GM12878 (cell line): ENCODE measurements around the gene STARD13. TPM values are rescaled to one million over a fixed set of nuclear protein-coding genes. Genes with fewer than 3 reads are reported as not detected.

Experiments
- ATAC-seq: fragments of 200-7000 bp; cut with Tn5 transposase; 3 replicates; pipeline ENCODE4 v1.9.1; 2020; ENCODE audit warnings: mild to moderate bottlenecking, moderate library complexity
- BruUV-seq: library from RNA; stranded (reverse); fragments of 400-500 nt; replicated peaks from 2 replicates; lab custom pipeline; 2021; lab: Mats Ljungman, UMichigan
- CTCF ChIA-PET: fragments of 300-600 bp; sonication (Branson Sonifier 250); formaldehyde crosslinking; extraction: SDS; loops from one replicate; lab custom pipeline; 2021; ENCODE audit warnings: inconsistent platforms; lab: Yijun Ruan, JAX
- POLR2A ChIA-PET: fragments of 350-600 bp; formaldehyde crosslinking; extraction: SDS; loops from one replicate; lab custom pipeline; 2021; ENCODE audit warnings: inconsistent platforms; lab: Charles Lee
- RAD21 ChIA-PET: fragments of 300-600 bp; sonication (Branson Sonifier 250); formaldehyde crosslinking; loops from one replicate; lab custom pipeline; 2023; ENCODE audit warnings: antibody characterized with exemption; ENCODE audit not compliant: unreplicated experiment; lab: Charles Lee
- SMC1A ChIA-PET: fragments of 300-600 bp; sonication (Branson Sonifier 250); formaldehyde crosslinking; loops from one replicate; lab custom pipeline; 2023; ENCODE audit not compliant: unreplicated experiment, uncharacterized antibody; lab: Charles Lee
- DNase-seq: peaks from one replicate; pipeline ENCODE4 v3.0.0-alpha.2; 2011; ENCODE audit warnings: low read depth, low spot score
- FAIRE-seq: peaks from 3 replicates; lab custom pipeline; 2011; peaks lifted over from hg19 to GRCh38; lab: Jason Lieb, UNC
- H2AFZ ChIP-seq: 2 replicates; pipeline ENCODE4 v1.6.0; 2011; ENCODE audit warnings: low read depth, low read length, control low read depth; ENCODE audit not compliant: control insufficient read depth
- H3K27ac ChIP-seq: 2 replicates; pipeline ENCODE4 v1.5.1; 2011; ENCODE audit warnings: control low read depth; ENCODE audit not compliant: control insufficient read depth, insufficient read depth
- H3K27me3 ChIP-seq, 2 experiments: replicated peaks in 1 of 2; 2 replicates each; pipeline versions ENCODE4 v1.6.0 to v1.6.1; 2011; ENCODE audit warnings: low read length in 1 of 2; ENCODE audit not compliant: control insufficient read depth in 2 of 2, insufficient read depth in 2 of 2
- H3K36me3 ChIP-seq, 2 experiments: 2 replicates each; pipeline ENCODE4 v1.5.1; 2011; ENCODE audit warnings: low read length in 1 of 2; ENCODE audit not compliant: control insufficient read depth in 2 of 2, insufficient read depth in 2 of 2
- H3K4me1 ChIP-seq: 2 replicates; pipeline ENCODE4 v1.6.1; 2011; ENCODE audit warnings: mild to moderate bottlenecking, low read length, moderate library complexity, mixed read lengths; ENCODE audit not compliant: control insufficient read depth, insufficient read depth
- H3K4me2 ChIP-seq: 2 replicates; pipeline ENCODE4 v1.6.0; 2011; ENCODE audit warnings: control low read depth; ENCODE audit not compliant: control insufficient read depth, insufficient read depth
- H3K4me3 ChIP-seq: fragments of 200-600 bp; sonication (generic); 2 replicates; pipeline ENCODE4 v1.5.1; 2016
- H3K79me2 ChIP-seq: 2 replicates; pipeline ENCODE4 v1.6.0; 2011; ENCODE audit warnings: low read length; ENCODE audit not compliant: control insufficient read depth, insufficient read depth
- H3K9ac ChIP-seq: 2 replicates; pipeline ENCODE4 v1.8.0; 2011; ENCODE audit warnings: low read length, control low read depth, mixed read lengths; ENCODE audit not compliant: control insufficient read depth, insufficient read depth
- H3K9me3 ChIP-seq: replicated peaks from 3 replicates; pipeline ENCODE4 v1.5.1; 2011; ENCODE audit warnings: mild to moderate bottlenecking, low read length; ENCODE audit not compliant: control insufficient read depth, insufficient read depth
- H4K20me1 ChIP-seq: 2 replicates; pipeline ENCODE4 v1.6.0; 2011; ENCODE audit not compliant: control insufficient read depth, insufficient read depth
- EP300 ChIP-seq, 2 experiments: fragments of 150-350 bp in 1 of 2; IDR thresholded peaks; 2 replicates each; pipeline ENCODE4 v1.6.1; 2011 to 2012; ENCODE audit warnings: low read depth in 2 of 2, low read length in 2 of 2, borderline replicate concordance in 1 of 2, improper control_type of control experiment in 1 of 2, inconsistent platforms in 1 of 2; ENCODE audit not compliant: control insufficient read depth in 1 of 2
- ESRRA ChIP-seq: IDR thresholded peaks from 2 replicates; pipeline ENCODE4 v1.6.1; 2012; ENCODE audit warnings: mild to moderate bottlenecking, low read length, improper control_type of control experiment
- FOXK2 ChIP-seq: fragments of 450-650 bp; IDR thresholded peaks from 2 replicates; pipeline ENCODE4 v1.6.1; 2017; ENCODE audit warnings: mild to moderate bottlenecking, moderate library complexity
- GABPA ChIP-seq: IDR thresholded peaks from 2 replicates; pipeline ENCODE4 v1.6.1; 2014; ENCODE audit warnings: antibody characterized with exemption, low read depth, mild to moderate bottlenecking, inconsistent platforms
- LARP7 ChIP-seq: fragments of 450-650 bp; IDR thresholded peaks from 2 replicates; pipeline ENCODE4 v1.6.1; 2017; ENCODE audit warnings: mild to moderate bottlenecking
- NR2C2 ChIP-seq: IDR thresholded peaks from 2 replicates; pipeline ENCODE4 v1.6.1; 2011; ENCODE audit warnings: borderline replicate concordance, low read depth; ENCODE audit not compliant: control insufficient read depth, insufficient read length
- RB1 ChIP-seq: fragments of 450-650 bp; formaldehyde crosslinking; IDR thresholded peaks from 2 replicates; pipeline ENCODE4 v1.6.1; 2017; ENCODE audit warnings: mild to moderate bottlenecking, borderline replicate concordance
- REST ChIP-seq: IDR thresholded peaks from 2 replicates; pipeline ENCODE4 v1.6.1; 2012; ENCODE audit warnings: mild to moderate bottlenecking, low read depth, low read length
- SMARCA5 ChIP-seq: fragments of 450-650 bp; IDR thresholded peaks from 2 replicates; pipeline ENCODE4 v1.6.1; 2017; ENCODE audit warnings: mild to moderate bottlenecking
- SPI1 ChIP-seq: IDR thresholded peaks from 2 replicates; pipeline ENCODE4 v1.6.1; 2011; ENCODE audit warnings: low read depth, mild to moderate bottlenecking, low read length, moderate library complexity, borderline replicate concordance; ENCODE audit not compliant: insufficient read depth
- ZNF24 ChIP-seq: fragments of 450-650 bp; IDR thresholded peaks from 2 replicates; pipeline ENCODE4 v1.6.1; 2017; ENCODE audit warnings: antibody characterized with exemption, mild to moderate bottlenecking
- WGBS: methylation state at CpG from one replicate; pipeline ENCODE4 v1.1.6; 2016; ENCODE audit warnings: low lambda C conversion rate; ENCODE audit not compliant: insufficient replicate concordance, insufficient coverage; ENCODE audit errors: missing lambda C conversion rate; 5-methylcytosine and 5-hydroxymethylcytosine counted together
- in situ Hi-C: fragments of 300-500 bp; cut with MboI; formaldehyde crosslinking; loops from 9 replicates; pipeline ENCODE4 v1.14.3; 2018; ENCODE audit warnings: mixed read lengths
- intact Hi-C: fragments of 100-400 bp; cut with micrococcal nuclease; formaldehyde crosslinking; loops from one replicate; pipeline ENCODE4 v1.14.2; 2022; ENCODE audit not compliant: unreplicated experiment
- polyA plus RNA-seq, 11 experiments: library from polyadenylated mRNA; depleted of rRNA in 4 of 11; unstranded in 6 of 11; stranded (reverse) in 5 of 11; fragments of >200 nt; fragmentation: Nextera tagmentation in 4 of 11; fragmentation: Illumina TruSeq in 1 of 11; extraction: Ambion mirVana in 4 of 11; extraction: Trizol in 1 of 11; gene quantifications; 1 replicate in 1 of 11; 2 replicates in 10 of 11; pipeline versions ENCODE4 v1.2.1 to v1.2.3, GENCODE V29; 2011 to 2016; ENCODE audit warnings: inconsistent platforms in 2 of 11, missing spikeins in 2 of 11, low read depth in 1 of 11
- total RNA-seq, 4 experiments: library from RNA; depleted of rRNA in 3 of 4; stranded (reverse); fragments of >200 nt in 3 of 4; fragmentation: Illumina TruSeq in 1 of 4; extraction: Trizol in 1 of 4; gene quantifications; 2 replicates each; pipeline versions ENCODE4 v1.2.1 to v1.2.3, GENCODE V29; 2013 to 2021
- TF ChIP-seq, protein P1 (sequence below): fragments of 450-650 bp; IDR thresholded peaks from 2 replicates; pipeline ENCODE4 v1.6.1; 2016; ENCODE audit warnings: mild to moderate bottlenecking

Gene STARD13
- total and polyA plus RNA-seq, 10 of the 15 experiments (the other 5 are each of a cell fraction or from before 2014, with no cell fraction given): 4.0 to 41.6 (median 10.1) TPM

- RAD21 ChIA-PET: no interaction called here
- TF ChIP-seq, protein P1, sequence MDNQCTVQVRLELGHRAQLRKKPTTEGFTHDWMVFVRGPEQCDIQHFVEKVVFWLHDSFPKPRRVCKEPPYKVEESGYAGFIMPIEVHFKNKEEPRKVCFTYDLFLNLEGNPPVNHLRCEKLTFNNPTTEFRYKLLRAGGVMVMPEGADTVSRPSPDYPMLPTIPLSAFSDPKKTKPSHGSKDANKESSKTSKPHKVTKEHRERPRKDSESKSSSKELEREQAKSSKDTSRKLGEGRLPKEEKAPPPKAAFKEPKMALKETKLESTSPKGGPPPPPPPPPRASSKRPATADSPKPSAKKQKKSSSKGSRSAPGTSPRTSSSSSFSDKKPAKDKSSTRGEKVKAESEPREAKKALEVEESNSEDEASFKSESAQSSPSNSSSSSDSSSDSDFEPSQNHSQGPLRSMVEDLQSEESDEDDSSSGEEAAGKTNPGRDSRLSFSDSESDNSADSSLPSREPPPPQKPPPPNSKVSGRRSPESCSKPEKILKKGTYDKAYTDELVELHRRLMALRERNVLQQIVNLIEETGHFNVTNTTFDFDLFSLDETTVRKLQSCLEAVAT: no peak
- TF ChIP-seq EP300 (IDR thresholded peaks at IDR 0.05; ENCODE audit: borderline replicate concordance in 1 of 2, control insufficient read depth in 1 of 2, low read depth in 2 of 2, low read length in 2 of 2) (no peak), LARP7 (no peak), RB1 (no peak), ZNF24 (no peak), NR2C2 (no peak), REST (no peak), SPI1 (no peak), GABPA (no peak), ESRRA (no peak), SMARCA5 (no peak), FOXK2 (no peak)
- TF ChIP-seq, all 136 proteins: peak for 0
- ChIA-PET SMC1A (interaction anchor here (0.8 to 33.0 kb wide), 10 partner anchors 10 to 514 kb away, joined by 3 to 832 read pairs (median 3); no protein-coding TSS in a partner anchor), POLR2A (interaction anchor here (12.4 kb wide), 1 partner anchor 21 kb away, joined by 262 read pairs; no protein-coding TSS in a partner anchor), CTCF (interaction anchor here (0.7 to 3.1 kb wide), 2 partner anchors 19 to 514 kb away, joined by 5 to 13 read pairs; no protein-coding TSS in a partner anchor)
- WGBS: 58% methylated on average over 2 of the region's 2 CpGs
- Histone ChIP-seq H3K36me3 (no peaks in the 10 kb centered on the region), H3K4me2 (no peak overlapping the region), H3K27me3 (no peaks in the 10 kb centered on the region), H3K4me1 (peaks cover 19% of the 10 kb centered on the region), H3K27ac (no peak overlapping the region), H3K4me3 (no peak overlapping the region), H2AFZ (no peak overlapping the region), H3K9ac (no peak overlapping the region), H4K20me1 (no peaks in the 10 kb centered on the region), H3K79me2 (peaks cover 4% of the 10 kb centered on the region), H3K9me3 (no peaks in the 10 kb centered on the region)
- BruUV-seq: no TSS peak
- DNase-seq: no peak
- in situ Hi-C loops: no loop called here
- ATAC-seq: no peak
- FAIRE-seq: no peak
- intact Hi-C loops: no loop called here
Observed at GRCh38 chr13:33210090-33210489, 75.5 kb downstream of the STARD13 start.
